GM21529 (cell line): ENCODE measurements around the gene RTKN.
A peak's percentile ranks its signal among the peaks of the same experiment; 100 is the strongest.
"Not testable (repeated sequence)": the region's sequence is repeated elsewhere in the genome, so short reads cannot be mapped to it uniquely, and the experiment has no call there.

ENCODE experiments used
- ATAC-seq: cut with Tn5 transposase; IDR thresholded peaks from one replicate; pipeline ENCODE4 v1.9.1; 2021; ENCODE audit not compliant: unreplicated experiment

The RTKN gene

DNA sequence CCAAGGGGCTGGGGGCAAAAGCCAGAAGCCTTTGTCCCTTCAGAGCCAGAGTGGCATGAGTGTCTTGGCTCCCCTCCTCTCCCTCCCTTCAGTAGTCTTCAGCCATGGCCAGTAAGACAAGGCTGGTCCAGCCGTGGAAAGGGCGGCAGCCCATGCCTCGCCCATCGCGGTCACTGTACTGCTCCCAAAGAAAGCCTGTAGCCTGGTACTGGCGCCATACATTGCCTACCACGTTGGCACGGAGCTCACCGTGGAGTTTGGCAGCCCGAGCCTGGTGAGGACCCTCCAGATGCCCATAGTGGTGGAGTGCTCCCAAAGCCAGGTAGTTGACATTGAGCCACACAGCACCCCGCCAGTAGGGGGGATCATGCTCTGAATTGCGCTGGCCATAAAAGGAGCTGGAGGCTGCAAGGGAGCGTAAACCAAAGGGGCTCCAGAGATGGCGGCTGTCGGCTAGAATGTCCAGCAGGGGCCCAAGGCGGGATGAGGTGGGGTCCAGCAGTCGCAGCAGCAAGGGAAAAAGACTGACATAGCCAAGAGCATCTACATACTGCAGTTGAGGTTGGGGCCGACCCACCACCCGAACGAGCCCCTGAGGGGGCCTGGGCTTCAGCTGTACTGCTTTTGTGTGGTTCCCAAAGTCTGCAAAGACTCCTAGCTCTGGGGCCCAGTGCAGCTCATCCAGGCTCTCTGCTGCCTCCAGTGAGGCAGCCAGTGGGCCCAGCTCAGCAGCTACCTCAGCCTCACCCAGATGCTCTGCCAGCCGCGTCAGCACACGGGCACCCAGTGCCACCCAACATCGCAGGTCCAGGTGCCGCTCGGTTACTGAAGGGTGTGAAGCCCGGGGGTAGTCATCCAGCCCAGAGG, 19.7 kb upstream of the RTKN start:
- ATAC-seq = no peak

GRCh38 chr2:74460187-74460586, 18.4 kb upstream of the RTKN start:
- not testable (repeated sequence) for ATAC-seq

- ATAC-seq = not testable (repeated sequence)
Measured at GRCh38 chr2:74459503-74460118, 17.9 kb upstream of the RTKN start.

- ATAC-seq = no peak
Measured at GRCh38 chr2:74458938-74459363, 17.2 kb upstream of the RTKN start.

GRCh38 chr2:74458132-74458937, 16.6 kb upstream of the RTKN start, which contains the start of gene WBP1:
TSS of gene WBP1 (plus strand) at chr2:74458438. CDS start at chr2:74458603, 165 bp downstream.
- peak; percentile 80 for ATAC-seq

DNA sequence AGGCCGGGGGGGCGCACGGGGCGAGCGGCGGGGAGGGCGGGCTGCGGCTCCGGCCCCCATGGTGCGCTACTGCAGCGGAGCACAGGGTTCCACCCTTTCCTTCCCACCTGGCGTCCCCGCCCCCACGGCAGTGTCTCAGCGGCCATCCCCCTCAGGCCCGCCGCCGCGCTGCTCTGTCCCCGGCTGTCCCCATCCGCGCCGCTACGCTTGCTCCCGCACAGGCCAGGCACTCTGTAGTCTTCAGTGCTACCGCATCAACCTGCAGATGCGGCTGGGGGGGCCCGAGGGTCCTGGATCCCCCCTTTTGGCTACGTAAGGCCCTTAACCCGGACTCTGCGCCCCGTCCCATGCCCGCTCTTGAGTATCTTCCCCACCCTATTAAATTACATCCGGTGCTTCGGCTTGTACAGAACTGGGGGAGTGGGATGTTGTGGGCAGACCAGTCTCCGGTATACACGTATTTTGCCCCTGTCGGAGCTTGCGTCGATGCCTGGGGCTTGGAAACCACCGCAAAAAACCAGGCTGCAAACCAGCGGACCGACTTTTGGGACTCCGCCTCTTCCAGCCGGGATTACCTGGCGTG, 15.9 kb upstream of the RTKN start:
- ATAC-seq = peak; percentile 34

GRCh38 chr2:74457129-74457548, 15.4 kb upstream of the RTKN start:
- ATAC-seq = no peak

GRCh38 chr2:74454654-74455511, 13.1 kb upstream of the RTKN start, which contains the start of gene INO80B:
TSS of gene INO80B (plus strand) at chr2:74455087. CDS start at chr2:74455117, 30 bp downstream.
- peak; percentile 36 for ATAC-seq

GRCh38 chr2:74450570-74451190, 8.9 kb upstream of the RTKN start:
- ATAC-seq = no peak

DNA sequence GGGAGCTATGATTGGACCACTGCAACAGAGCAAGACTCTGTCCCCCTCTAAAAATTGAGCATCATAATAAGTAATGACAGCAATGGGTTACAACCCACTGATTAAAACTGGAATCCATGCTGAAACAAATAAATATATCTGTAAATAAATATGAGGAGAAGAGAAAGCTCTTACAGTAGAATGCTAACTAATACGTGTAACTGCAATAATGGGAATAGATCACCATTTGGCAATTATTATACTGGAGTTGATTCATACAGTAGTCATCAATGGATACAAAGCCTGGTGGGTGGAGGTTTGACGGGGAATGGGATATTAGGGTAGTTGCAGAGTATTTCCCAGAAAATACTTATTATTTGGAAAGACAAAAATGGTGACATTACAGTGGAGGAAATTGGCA, 7.0 kb upstream of the RTKN start:
- no peak for ATAC-seq

GRCh38 chr2:74447230-74447999, 5.7 kb upstream of the RTKN start:
- ATAC-seq = no peak

- no peak for ATAC-seq
Measured at GRCh38 chr2:74444498-74445318, 3.0 kb upstream of the RTKN start.

DNA sequence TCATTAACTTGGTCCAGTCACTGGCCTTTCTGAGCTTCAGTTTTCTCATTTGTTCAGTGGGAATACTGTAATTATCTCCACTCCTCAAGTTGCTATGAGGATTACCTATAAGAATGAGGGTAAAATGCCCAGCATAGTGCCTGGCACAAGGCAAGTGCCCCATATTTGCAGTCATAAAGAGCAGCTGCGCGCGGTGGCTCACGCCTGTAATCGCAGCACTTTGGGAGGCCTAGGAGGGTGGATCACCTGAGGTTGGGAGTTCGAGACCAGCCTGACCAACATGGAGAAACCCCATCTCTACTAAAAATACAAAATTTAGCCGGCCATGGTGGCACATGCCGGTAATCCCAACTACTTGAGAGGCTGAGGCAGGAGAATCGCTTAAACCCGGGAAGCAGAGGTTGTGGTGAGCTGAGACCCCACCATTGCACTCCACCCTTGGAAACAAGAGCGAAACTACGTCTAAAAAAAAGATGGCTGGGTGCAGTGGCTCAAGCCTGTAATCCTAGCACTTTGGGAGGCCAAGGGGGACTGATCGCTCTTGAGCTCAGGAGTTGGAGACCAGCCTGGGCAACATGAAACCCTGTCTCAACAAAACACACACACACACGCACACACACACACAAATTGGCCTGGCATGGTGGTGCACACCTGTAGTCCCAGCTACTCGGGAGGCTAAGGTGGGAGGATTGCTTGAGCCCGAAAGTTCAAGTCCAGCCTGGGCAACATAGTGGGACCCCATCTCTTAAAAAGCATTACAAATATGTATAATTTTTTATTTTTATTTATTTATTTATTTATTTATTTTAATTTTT, 953 bp upstream of the RTKN start:
- ATAC-seq = not testable (repeated sequence)

- ATAC-seq = no peak
Measured at GRCh38 chr2:74441170-74441689, 507 bp downstream of the RTKN start.

GRCh38 chr2:74440378-74441169, 1.2 kb downstream of the RTKN start:
- ATAC-seq = peak; percentile 88

- no peak for ATAC-seq
Measured at GRCh38 chr2:74439803-74440377, 1.8 kb downstream of the RTKN start.
